Liver (tissue), 9 donors: ENCODE data around the gene PANK2. TPM values are rescaled to one million over a fixed set of nuclear protein-coding genes. Genes with fewer than 3 reads are reported as not detected.

Source experiments
- DNase-seq: peaks from one replicate; pipeline ENCODE4 v3.0.0-alpha.2; 2017; ENCODE audit warnings: low spot score
- H3K27ac ChIP-seq, 2 donors: one replicate each; pipeline ENCODE4 v1.7.0; 2013; ENCODE audit warnings: inconsistent platforms in 2 of 2, low read length in 2 of 2, control low read depth in 1 of 2, low read depth in 1 of 2, mild to moderate bottlenecking in 1 of 2
- H3K27me3 ChIP-seq, 4 donors: one replicate each; pipeline versions ENCODE4 v1.6.1 to v1.7.0; 2013; ENCODE audit warnings: low read length in 3 of 4, inconsistent platforms in 1 of 4, mild to moderate bottlenecking in 1 of 4, moderate library complexity in 1 of 4; ENCODE audit not compliant: control insufficient read depth in 4 of 4, insufficient read depth in 4 of 4
- H3K36me3 ChIP-seq, 4 donors: one replicate each; pipeline versions ENCODE4 v1.6.1 to v1.7.0; 2013; ENCODE audit warnings: low read length in 3 of 4, mild to moderate bottlenecking in 3 of 4, low read depth in 1 of 4, moderate library complexity in 1 of 4; ENCODE audit not compliant: control insufficient read depth in 4 of 4, insufficient read depth in 3 of 4
- H3K4me1 ChIP-seq, 4 donors: one replicate each; pipeline versions ENCODE4 v1.6.1 to v1.7.0; 2013; ENCODE audit warnings: low read length in 3 of 4, mild to moderate bottlenecking in 3 of 4, moderate library complexity in 1 of 4; ENCODE audit not compliant: control insufficient read depth in 4 of 4, insufficient read depth in 4 of 4
- H3K4me3 ChIP-seq, 3 donors: one replicate each; pipeline versions ENCODE4 v1.6.1 to v1.7.0; 2013; ENCODE audit warnings: low read length in 3 of 3, control low read depth in 1 of 3, low read depth in 1 of 3, mild to moderate bottlenecking in 1 of 3
- H3K9ac ChIP-seq, 2 donors: one replicate each; pipeline ENCODE4 v1.7.0; 2013; ENCODE audit warnings: low read length in 2 of 2, mild to moderate bottlenecking in 2 of 2, moderate library complexity in 2 of 2, control low read depth in 1 of 2, low read depth in 1 of 2
- H3K9me3 ChIP-seq, 4 donors: one replicate each; pipeline versions ENCODE4 v1.6.1 to v1.7.0; 2013; ENCODE audit warnings: low read length in 3 of 4; ENCODE audit not compliant: control insufficient read depth in 4 of 4
- ATF3 ChIP-seq: IDR thresholded peaks from 2 replicates; pipeline ENCODE4 v1.6.1; 2016; ENCODE audit warnings: antibody characterized with exemption
- FOXA1 ChIP-seq: IDR thresholded peaks from 2 replicates; pipeline ENCODE4 v1.6.1; 2016; ENCODE audit warnings: antibody characterized with exemption
- FOXA2 ChIP-seq: IDR thresholded peaks from 2 replicates; pipeline ENCODE4 v1.6.1; 2016; ENCODE audit warnings: antibody characterized with exemption
- GABPA ChIP-seq, 2 donors: IDR thresholded peaks in 1 of 2; conservative IDR thresholded peaks in 1 of 2; 2 replicates each; pipeline ENCODE4 v1.6.1; 2016; ENCODE audit warnings: antibody characterized with exemption in 2 of 2, mild to moderate bottlenecking in 1 of 2, moderate library complexity in 1 of 2
- HNF4A ChIP-seq, 2 donors: conservative IDR thresholded peaks; 2 replicates each; pipeline ENCODE4 v1.6.1; 2016; ENCODE audit warnings: antibody characterized with exemption in 2 of 2, mild to moderate bottlenecking in 2 of 2
- JUND ChIP-seq, 2 donors: IDR thresholded peaks; 2 replicates each; pipeline ENCODE4 v1.6.1; 2016; ENCODE audit warnings: antibody characterized with exemption in 2 of 2
- MAX ChIP-seq: IDR thresholded peaks from 2 replicates; pipeline ENCODE4 v1.6.1; 2016; ENCODE audit warnings: antibody characterized with exemption
- NR2F2 ChIP-seq: IDR thresholded peaks from 2 replicates; pipeline ENCODE4 v1.6.1; 2016; ENCODE audit warnings: antibody characterized with exemption
- RAD21 ChIP-seq, 2 donors: IDR thresholded peaks; 2 replicates each; pipeline ENCODE4 v1.6.1; 2016; ENCODE audit warnings: antibody characterized with exemption in 2 of 2, mild to moderate bottlenecking in 2 of 2
- REST ChIP-seq: IDR thresholded peaks from 2 replicates; pipeline ENCODE4 v1.6.1; 2016; ENCODE audit warnings: antibody characterized with exemption, mild to moderate bottlenecking
- RXRA ChIP-seq, 2 donors: IDR thresholded peaks; 2 replicates each; pipeline ENCODE4 v1.6.1; 2017 to 2018; ENCODE audit warnings: antibody characterized with exemption in 2 of 2, mild to moderate bottlenecking in 1 of 2
- SP1 ChIP-seq: IDR thresholded peaks from 2 replicates; pipeline ENCODE4 v1.6.1; 2018; ENCODE audit warnings: antibody characterized with exemption, mild to moderate bottlenecking
- YY1 ChIP-seq: IDR thresholded peaks from 2 replicates; pipeline ENCODE4 v1.6.1; 2016; ENCODE audit warnings: antibody characterized with exemption, mild to moderate bottlenecking
- WGBS: extraction: QIAGEN DNeasy Blood & Tissue Kit; methylation state at CpG from one replicate; pipeline ENCODE4 v1.1.7; 2013; 5-methylcytosine and 5-hydroxymethylcytosine counted together
- polyA plus RNA-seq, 2 donors: library from polyadenylated mRNA; stranded (reverse) in 1 of 2; unstranded in 1 of 2; fragments of 200-250 nt in 1 of 2; fragments of >200 nt in 1 of 2; fragmentation: Nextera tagmentation in 1 of 2; extraction: Ambion mirVana in 1 of 2; gene quantifications; one replicate each; pipeline versions ENCODE4 v1.2.1 to v1.2.3, GENCODE V29; 2013 to 2015
- total RNA-seq, 2 donors: library from RNA; depleted of rRNA; stranded (reverse); fragments of >200 nt; gene quantifications; one replicate each; pipeline ENCODE4 v1.2.3, GENCODE V29; 2014
- TF ChIP-seq, protein P1 (sequence below): IDR thresholded peaks from 2 replicates; pipeline ENCODE4 v1.6.1; 2016; ENCODE audit warnings: antibody characterized with exemption
- donor health status: healthy.
- donor health status: healthy.
- donor health status: healthy.
- donor health status: healthy.
- donor health status: healthy.

PANK2 gene
- total and polyA plus RNA-seq, 4 donors, result 10.6 to 27.7 (median 15.9) TPM

GRCh38 chr20:3846378-3846739 is 42.8 kb upstream of the PANK2 start:
- TF ChIP-seq ATF3 (no peak), SP1 (peak; percentile 5)
- 1% methylated on average over 22 of the region's 22 CpGs for WGBS

DNA sequence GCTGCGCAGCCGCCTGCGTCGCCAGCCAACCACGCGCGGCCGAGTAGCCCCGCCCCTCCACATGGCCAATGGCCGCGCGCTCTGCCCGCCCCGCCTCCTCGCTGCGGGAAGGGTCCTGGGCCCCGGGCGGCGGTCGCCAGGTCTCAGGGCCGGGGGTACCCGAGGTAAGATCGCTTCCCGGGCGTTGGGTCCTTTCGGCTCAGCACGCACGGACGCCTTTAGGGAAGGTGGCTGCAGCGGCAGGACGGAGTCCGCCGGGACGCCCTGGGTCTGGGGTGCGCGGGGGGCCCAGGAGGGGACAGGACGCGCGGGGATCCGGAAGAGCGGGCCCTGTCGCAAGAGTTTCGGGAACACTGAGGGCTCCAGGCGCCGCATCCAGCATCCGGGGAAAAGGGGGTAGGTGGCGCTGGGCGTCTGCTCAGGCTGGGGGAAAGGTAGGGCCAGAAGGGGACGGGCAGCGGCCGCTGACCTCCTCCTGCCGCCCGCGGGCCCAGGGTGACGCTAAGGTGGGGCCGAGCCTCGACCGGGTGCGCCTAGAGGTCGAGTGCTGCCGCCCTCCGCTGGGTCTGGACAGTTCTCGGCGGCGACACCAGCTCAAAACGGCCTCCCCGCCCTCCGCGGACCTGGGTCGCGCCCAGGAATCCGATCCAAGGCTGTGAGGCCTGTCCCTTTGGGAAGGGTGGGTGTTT is 42.3 kb upstream of the PANK2 start, which contains the start of gene MAVS:
TSS of gene MAVS (plus strand) at position 95 of the 689 bp plus-strand sequence. CDS start 7,791 bp downstream, outside the sequence.
- peak; percentile 22 for TF ChIP-seq NR2F2
- no peak for TF ChIP-seq ATF3
- TF ChIP-seq, protein P1, sequence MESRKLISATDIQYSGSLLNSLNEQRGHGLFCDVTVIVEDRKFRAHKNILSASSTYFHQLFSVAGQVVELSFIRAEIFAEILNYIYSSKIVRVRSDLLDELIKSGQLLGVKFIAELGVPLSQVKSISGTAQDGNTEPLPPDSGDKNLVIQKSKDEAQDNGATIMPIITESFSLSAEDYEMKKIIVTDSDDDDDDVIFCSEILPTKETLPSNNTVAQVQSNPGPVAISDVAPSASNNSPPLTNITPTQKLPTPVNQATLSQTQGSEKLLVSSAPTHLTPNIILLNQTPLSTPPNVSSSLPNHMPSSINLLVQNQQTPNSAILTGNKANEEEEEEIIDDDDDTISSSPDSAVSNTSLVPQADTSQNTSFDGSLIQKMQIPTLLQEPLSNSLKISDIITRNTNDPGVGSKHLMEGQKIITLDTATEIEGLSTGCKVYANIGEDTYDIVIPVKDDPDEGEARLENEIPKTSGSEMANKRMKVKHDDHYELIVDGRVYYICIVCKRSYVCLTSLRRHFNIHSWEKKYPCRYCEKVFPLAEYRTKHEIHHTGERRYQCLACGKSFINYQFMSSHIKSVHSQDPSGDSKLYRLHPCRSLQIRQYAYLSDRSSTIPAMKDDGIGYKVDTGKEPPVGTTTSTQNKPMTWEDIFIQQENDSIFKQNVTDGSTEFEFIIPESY, result no peak
- TF ChIP-seq YY1, result peak; percentile 41
- no peak for TF ChIP-seq MAX
- TF ChIP-seq RAD21 (IDR thresholded peaks at IDR 0.05), result peak in 1 of 2 donors; percentile 37
- peak in 1 of 2 donors; percentile 6 for TF ChIP-seq HNF4A (conservative IDR thresholded peaks at IDR 0.05)
- no peaks in the 10 kb centered on the region for H3K9me3 ChIP-seq
- no peaks in the 10 kb centered on the region for H3K27me3 ChIP-seq
- H3K36me3 ChIP-seq, result no peaks in the 10 kb centered on the region
- H3K27ac ChIP-seq, result peak within 1 kb of the TSS; percentile 87 to 94
- peak; percentile 92 for DNase-seq
- peak within 1 kb of the TSS; percentile 82 to 95 for H3K9ac ChIP-seq
- H3K4me1 ChIP-seq, result peaks cover 6 to 16% (median 14%) of the 10 kb centered on the region in 4 donors
- under 1% methylated on average over 72 of the region's 72 CpGs for WGBS
- H3K4me3 ChIP-seq, result peak within 1 kb of the TSS; percentile 82 to 93 (median 82)

More at GRCh38 chr20:3846378-3846739, 42.8 kb upstream of the PANK2 start:
- Histone ChIP-seq H3K9me3 (no peaks in the 10 kb centered on the region), H3K36me3 (no peaks in the 10 kb centered on the region), H3K9ac (peak overlapping the region; percentile 82 to 95), H3K4me1 (peaks cover 6 to 16% (median 14%) of the 10 kb centered on the region in 4 donors), H3K4me3 (peak overlapping the region; percentile 82 to 93 (median 82)), H3K27ac (peak overlapping the region; percentile 87 to 94), H3K27me3 (no peaks in the 10 kb centered on the region)
- DNase-seq, result no peak

GRCh38 chr20:3847429-3847940 is 41.7 kb upstream of the PANK2 start:
- WGBS, result 13% methylated on average over 8 of the region's 8 CpGs
- no peaks in the 10 kb centered on the region for H3K9me3 ChIP-seq
- peak overlapping the region; percentile 79 to 93 (median 82) for H3K4me3 ChIP-seq
- TF ChIP-seq RAD21 (IDR thresholded peaks at IDR 0.05) (no peak), NR2F2 (peak; percentile 0)
- H3K9ac ChIP-seq, result peak overlapping the region; percentile 36 to 79
- no peaks in the 10 kb centered on the region for H3K27me3 ChIP-seq
- DNase-seq, result no peak
- peaks cover 6 to 16% (median 14%) of the 10 kb centered on the region in 4 donors for H3K4me1 ChIP-seq
- H3K36me3 ChIP-seq, result no peaks in the 10 kb centered on the region
- peak overlapping the region; percentile 87 to 94 for H3K27ac ChIP-seq

GRCh38 chr20:3848565-3848964 is 40.6 kb upstream of the PANK2 start:
- Histone ChIP-seq H3K36me3 (no peaks in the 10 kb centered on the region), H3K9me3 (no peaks in the 10 kb centered on the region), H3K9ac (no peak overlapping the region), H3K27ac (no peak overlapping the region), H3K4me3 (no peak overlapping the region), H3K27me3 (no peaks in the 10 kb centered on the region), H3K4me1 (peaks cover 6 to 16% (median 14%) of the 10 kb centered on the region in 4 donors)
- WGBS, result 91% methylated on average over 1 of the region's 1 CpG
- DNase-seq, result no peak
- TF ChIP-seq RAD21 (IDR thresholded peaks at IDR 0.05) (no peak), HNF4A (conservative IDR thresholded peaks at IDR 0.05) (no peak), GABPA (IDR thresholded peaks at IDR 0.05 in 1 of 2, conservative IDR thresholded peaks at IDR 0.05 in 1 of 2) (no peak), REST (no peak), SP1 (no peak), FOXA2 (no peak), NR2F2 (no peak), RXRA (IDR thresholded peaks at IDR 0.05) (no peak), YY1 (no peak), FOXA1 (no peak), JUND (IDR thresholded peaks at IDR 0.05) (no peak)
